NCI-H748 (cell line): ENCODE measurements around the gene SOCS1.
A peak's percentile ranks its signal among the peaks of the same experiment; 100 is the strongest.
"Not testable (repeated sequence)": the region's sequence is repeated elsewhere in the genome, so short reads cannot be mapped to it uniquely, and the experiment has no call there.

Source experiments
- DNase-seq: peaks from one replicate; lab custom pipeline; 2025; ENCODE audit not compliant: unreplicated experiment; lab: John Stamatoyannopoulos, UW

The SOCS1 gene

GRCh38 chr16:11231367-11231970, 24.5 kb downstream of the SOCS1 start:
- DNase-seq, result no peak

DNA sequence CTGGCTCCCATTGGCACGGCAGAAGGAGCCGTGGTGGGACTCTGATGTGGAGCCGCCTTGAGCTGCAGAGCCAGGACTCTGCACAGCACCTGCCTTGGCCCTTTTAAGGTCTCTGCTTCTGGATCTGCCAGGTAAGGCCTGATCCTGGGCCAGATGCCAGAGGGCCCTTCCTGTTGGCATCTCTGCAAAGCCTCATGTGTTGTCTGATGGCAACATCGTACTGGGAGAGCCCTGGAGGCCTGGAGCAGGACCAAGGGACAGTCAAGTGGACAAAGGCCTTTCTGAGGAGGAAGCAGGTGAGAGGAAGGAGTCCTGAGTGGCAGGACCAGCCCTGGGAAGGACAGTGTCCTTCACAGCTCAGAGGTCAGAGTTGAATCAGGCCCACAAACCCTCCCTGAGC, 26.1 kb downstream of the SOCS1 start:
- DNase-seq, result no peak

DNA sequence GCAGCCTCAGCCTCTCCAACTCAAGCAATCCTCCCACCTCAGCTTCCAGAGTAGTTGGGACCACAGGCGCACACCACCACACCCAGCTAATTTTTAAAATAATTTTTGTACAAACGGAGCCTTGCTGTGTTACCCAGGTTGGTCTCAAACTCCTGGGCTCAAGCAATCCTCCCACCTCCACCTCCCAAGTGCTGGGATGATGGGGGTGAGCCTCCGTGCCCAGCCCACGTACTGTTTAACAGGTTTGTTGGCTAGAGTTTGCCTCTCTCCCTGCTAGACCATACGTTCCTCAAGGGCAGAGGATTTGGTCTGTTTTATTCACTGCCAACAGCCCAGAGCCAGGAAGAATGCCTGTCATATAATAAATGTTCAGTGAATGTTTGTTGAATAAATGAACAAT, 26.6 kb downstream of the SOCS1 start:
- DNase-seq, result no peak

DNA sequence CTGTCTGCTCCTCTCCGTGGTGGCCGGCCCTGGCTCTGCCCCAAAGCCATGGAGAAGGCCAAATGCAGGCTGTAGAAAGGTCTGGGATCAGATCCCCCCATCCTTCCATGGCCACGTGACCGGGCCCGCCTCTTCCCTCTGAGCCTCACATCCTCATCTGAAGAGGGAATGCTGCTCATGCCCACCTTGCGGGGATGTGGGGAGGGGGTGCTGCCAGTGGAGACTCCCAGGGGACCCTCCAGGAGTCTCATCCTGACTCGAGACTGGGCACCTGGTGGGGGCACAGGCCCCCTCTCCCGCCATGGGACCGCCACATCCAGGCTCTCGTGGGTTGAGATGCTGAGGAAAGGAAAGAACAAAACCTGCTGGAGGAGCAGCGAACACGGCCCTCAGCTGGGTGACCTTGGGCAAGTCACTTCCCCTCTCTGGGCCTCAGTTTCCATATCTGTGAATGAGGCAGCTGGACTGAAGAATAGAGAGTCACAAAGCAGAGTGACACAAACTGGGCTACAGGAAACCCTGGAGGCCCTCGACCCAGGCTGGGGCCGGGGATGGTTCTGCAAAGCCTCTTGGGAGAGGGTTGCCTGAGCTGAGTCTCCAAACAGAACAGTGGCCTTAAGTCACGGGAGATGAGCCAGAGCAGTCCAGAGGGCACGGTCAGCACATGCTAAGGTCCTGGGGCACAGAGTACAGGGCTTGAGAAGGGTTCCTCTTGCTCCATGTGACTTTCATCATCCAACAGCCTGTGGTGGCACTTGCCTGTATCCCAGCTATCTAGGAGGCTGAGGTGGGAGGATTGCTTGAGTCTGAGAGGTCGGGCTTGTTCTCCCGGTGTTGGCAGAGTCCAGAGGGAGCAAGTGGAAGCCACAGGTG, 30.1 kb downstream of the SOCS1 start:
- DNase-seq, result no peak

DNA sequence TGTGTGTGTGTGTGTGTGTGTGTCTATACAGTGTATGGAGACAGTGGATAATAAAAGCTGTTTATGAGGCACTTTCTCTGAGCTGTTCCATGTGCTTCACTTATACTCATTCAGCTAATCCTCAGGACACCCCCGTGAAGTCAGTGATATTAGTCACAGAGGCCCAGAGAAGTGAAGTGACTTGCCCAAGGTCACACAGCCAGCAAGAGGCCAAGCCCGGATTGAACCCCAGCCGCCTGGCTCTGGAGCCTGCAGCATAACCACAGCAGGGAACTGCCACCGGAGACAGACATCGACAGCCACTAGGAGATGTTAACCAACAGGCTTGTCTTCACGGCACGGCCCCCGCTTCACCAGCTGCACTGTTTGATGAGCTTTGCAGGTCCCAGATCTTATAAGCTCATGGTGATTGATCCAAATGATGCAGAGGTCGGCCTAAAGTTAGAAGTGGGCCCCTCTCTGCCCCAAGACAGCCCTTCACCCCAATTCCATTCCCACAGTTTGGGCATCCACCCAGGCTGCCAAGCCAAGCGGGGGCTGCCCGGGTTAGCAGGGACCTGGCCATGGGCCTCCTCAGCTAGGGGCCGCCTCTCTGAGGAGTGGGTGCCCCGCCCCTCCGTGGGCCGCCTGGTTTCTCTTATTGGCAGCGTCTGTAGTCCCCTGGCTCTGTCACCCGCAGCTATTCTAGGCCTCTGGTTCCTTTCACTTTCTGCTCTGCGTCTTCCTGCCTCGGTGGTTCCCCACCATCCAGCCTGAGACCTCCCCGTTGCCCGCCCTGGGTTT, 30.9 kb downstream of the SOCS1 start:
- no peak for DNase-seq

DNA sequence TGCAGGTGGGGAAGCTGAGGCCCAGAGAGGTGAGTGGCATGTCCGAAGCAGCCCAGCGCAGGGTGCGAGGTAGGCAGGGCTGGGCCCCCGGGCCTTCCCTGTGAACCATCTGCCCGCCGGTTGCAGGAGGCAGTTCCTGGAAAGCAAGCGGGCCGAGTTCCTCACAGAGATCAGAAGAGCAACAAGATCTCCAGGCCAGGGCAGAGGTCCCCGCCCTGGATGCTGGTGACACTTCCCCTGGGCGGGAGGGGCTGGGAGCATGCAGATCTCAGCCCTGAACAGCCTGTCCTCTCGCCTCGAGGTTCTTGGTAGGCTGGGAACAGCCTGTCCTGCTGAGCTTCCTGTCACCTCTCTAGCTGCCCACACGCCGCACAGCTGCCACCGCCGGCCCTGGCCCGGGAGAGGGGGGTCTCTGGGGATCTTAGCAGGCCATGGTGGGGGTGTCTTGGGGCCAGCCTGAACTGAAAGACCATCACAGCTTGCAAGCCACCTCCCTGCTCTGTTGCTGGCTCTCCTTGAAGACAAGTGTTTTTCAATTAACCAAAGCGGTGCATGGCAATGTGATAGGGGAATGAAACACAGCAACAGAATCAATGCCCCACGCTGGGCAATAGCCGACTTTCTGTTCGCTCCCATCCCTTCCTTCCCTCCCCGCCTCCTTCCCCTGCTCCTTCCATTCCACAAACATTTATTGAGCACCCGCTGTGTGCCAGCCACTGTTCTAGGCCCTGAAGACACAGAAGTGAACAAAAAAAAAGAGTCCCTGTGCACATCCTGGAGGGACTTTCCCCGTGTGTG, 31.7 kb downstream of the SOCS1 start:
- DNase-seq, result no peak

- not testable (repeated sequence) for DNase-seq
These were observed 35.5 kb downstream of the SOCS1 start for GRCh38 chr16:11220507-11220906.

- no peak for DNase-seq
These were observed 36.8 kb downstream of the SOCS1 start for GRCh38 chr16:11219178-11219577.

DNA sequence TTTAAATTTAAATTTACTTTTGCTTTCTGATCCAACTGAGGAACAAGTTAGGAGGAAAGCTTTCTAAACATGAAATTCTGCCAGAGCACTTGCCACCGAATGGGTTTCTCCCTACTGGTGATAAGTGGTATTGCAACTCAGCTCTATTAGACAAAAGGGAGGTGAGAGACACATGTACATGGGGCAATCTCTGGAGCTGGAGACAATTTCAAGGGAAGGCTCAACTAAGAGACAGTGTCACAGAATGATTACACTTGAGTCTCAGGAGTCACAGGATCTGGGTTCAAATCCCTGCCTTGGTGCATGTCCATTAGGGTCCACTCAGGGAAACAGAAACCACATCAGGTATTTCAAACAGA, 37.4 kb downstream of the SOCS1 start:
- peak; percentile 17 for DNase-seq

DNA sequence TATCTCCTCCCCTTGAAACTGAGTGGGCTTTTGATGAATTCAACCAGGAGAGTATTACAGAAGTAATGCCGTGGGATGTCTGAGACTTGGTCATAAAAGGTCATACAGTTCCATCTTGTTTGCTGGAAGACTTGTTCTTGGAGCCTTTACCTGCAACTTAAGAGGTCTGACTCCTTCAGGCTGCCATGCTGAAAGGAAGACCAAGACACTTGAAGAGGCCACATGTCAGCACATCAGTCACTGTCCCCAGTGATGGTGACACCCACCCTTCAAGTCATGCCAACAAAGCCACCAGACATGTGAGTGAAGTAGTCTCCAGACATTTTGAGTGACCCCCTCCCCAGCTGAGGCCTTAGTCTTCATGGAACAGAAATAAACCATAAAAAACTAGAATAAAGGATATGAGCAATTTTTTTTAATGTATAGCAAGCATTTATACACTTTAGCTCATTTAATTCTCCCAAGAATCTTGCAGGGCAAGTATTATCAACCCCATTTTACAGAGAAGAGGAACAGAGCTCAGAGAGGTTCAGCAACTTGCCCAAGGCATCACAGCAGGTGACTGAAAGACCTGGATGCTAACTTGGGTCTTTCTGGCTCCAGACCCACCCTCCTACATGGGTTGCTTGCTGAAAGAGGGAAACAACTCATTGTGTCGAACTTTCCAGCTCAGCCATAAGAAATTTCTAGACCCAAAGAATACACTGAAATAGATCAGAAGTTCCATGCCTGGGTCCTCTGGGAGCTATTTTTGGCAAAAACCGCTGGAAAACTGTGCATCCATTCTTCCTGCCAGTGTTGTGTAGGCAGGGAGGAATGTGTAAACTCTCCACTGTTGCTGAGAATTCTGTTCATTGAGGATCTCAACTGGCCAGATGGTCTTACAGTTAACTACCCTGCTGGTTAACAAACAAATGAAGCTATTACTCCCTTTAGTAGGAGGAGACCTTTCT, 38.1 kb downstream of the SOCS1 start:
- DNase-seq, result no peak

GRCh38 chr16:11215935-11216556, 40.0 kb downstream of the SOCS1 start:
- DNase-seq, result no peak

DNA sequence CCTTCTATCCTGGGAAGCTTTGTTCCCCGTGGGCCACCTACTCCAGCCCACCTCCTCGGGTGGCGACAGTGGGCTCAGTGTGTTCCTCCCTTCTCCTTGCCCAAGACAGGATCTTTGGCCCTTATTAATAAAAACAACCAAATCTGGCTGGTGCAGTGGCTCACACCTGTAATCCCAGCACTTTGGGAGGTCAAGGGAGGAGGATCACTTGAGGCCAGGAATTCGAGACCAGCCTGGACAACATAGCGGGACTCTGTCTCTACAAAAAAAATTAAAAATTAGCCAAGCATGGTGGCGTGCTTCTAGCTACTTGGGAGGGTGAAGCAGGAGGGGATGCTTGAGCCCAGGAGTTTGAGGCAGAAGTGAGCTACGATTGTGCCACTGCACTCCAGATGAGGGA, 42.2 kb downstream of the SOCS1 start:
- DNase-seq, result no peak

DNA sequence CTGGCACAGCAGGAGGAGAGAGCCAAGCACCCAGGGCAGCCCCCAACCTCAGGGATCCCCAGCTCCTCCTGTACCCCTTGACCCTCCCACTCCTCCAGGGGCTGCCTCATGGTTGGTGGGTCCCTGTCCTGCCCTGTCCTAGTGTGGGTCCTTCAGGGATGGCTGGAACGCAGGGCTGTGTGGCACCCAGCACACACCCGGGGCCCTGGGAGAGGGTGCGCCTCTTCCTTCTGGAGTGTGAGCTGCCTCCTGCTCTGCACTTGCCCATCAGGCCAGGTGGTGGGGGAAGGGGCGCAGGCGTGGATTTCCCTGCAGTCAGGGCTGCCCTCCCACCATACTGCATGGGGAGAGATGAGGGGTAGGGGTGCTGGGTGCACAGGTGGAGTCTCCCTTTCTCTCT, 42.6 kb downstream of the SOCS1 start:
- DNase-seq, result no peak

DNA sequence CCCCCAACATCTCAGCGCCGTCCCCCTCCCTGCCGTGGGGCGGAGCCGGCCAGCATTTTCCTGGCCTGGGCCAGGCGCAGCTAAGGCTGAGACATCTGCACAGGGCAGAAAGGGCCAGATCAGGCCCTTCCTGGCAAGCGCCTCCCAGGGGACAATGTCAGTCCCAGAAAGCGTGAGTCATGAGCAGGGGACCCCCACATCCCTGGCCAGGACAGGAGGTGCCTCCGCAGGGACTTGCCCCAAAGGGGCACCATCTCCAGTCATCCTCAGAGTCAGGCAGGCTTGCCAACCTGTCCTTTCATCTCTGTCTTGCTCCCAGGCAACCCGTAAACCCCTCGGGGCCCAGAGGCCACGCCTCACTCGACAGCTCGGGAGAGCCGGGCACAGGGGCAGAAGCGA, 43.2 kb downstream of the SOCS1 start:
- no peak for DNase-seq

DNA sequence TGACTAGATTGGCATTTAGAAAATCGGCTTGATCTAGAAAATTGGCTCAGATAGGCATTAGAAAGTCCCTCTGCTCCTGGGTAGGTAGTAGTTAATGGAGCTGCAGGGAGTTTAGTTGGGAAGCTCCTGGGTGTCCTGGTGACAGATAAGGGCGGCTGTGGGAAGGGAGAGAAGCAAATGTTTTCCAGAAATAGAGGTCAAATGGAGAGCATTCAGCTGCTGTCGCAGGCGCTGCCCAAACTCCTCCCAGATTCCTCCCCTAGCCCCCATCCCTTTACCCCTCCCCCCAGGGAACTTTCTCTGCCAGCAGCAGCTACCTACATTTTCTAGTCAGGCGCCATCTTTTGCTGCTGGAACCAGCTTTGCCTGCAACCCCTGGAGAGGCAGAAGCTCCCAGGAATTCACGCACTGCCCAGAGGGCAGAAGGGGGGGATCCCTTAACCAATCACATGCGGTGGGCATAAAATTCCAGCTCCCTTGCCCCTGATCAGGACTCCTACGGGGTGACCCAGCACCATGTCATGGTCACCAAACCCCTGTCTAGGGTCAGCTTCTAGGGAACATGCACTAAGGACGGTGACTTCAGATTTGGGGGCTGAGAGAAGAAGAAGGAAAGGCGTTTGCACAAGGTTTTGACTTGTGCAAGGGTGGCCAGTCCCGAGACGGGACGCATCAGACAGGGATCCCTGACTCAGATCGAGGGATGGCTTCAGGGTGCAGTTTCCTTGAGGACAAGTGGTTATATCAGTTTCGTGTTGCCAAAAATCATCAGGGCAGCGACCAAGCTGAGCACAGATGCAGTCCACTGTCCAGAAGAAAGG, 43.8 kb downstream of the SOCS1 start:
- no peak for DNase-seq

- DNase-seq, result no peak
These were observed 44.7 kb downstream of the SOCS1 start for GRCh38 chr16:11211061-11211976.

- no peak for DNase-seq
These were observed 45.7 kb downstream of the SOCS1 start for GRCh38 chr16:11210260-11210659.
